GM21423 (cell line): Measurements from ENCODE around the gene MRPL2.
"Not testable (repeated sequence)": the region's sequence is repeated elsewhere in the genome, so short reads cannot be mapped to it uniquely, and the experiment has no call there.

ENCODE experiments used
- ATAC-seq: cut with Tn5 transposase; IDR thresholded peaks from one replicate; pipeline ENCODE4 v1.9.1; 2021; ENCODE audit warnings: mild to moderate bottlenecking, moderate library complexity; ENCODE audit not compliant: unreplicated experiment

The MRPL2 gene

GRCh38 chr6:43082806-43083655, 23.8 kb upstream of the MRPL2 start:
- no peak for ATAC-seq

DNA sequence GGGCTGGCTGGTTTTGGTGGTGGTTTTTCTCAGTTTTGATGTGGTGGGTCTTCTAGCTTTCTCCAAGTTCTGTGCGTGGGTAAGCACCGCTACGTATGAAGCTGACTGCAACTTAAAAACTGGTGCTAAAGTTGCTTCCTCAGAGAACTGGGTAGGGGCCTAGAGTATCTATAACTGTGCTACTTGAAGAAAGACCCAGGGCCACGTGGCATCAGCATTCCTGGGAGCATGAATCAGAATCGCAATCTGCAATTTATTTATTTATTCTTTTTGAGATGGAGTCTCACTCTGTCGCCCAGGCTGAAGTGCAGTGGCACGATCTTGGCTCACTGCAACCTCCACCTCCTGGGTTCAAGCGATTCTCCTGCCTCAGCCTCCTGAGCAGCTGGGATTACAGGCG, 22.7 kb upstream of the MRPL2 start:
- not testable (repeated sequence) for ATAC-seq

GRCh38 chr6:43081043-43081442, 21.8 kb upstream of the MRPL2 start:
- ATAC-seq: no peak

GRCh38 chr6:43078691-43079090, 19.5 kb upstream of the MRPL2 start:
- no peak for ATAC-seq

DNA sequence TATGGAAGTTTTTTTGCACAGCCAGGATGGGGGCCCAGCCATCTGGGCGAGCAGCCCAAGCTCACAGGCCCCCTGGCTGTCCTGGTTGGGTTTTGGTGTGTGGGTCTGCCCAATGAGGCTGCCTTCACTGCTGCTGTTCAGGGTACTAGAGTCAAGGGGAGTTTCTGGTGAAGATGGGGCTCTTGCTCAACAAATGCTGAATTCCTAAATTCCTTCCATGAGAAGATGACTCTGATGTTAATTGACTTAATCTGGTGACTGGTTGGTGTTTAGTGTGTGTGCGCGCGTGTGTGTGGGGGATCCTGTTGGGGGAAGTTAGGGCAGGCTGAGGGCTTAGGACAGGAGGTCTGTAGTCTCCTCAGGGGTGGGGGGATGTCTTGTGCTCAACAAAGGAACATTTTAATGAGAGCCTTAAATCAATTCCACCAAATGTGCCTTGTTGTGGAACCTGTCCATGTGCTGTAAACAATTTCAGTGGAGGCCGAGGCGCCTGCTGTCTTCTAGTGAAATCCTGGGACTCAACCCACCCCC, 18.8 kb upstream of the MRPL2 start:
- no peak for ATAC-seq

GRCh38 chr6:43077333-43077809, 18.1 kb upstream of the MRPL2 start:
- no peak for ATAC-seq

DNA sequence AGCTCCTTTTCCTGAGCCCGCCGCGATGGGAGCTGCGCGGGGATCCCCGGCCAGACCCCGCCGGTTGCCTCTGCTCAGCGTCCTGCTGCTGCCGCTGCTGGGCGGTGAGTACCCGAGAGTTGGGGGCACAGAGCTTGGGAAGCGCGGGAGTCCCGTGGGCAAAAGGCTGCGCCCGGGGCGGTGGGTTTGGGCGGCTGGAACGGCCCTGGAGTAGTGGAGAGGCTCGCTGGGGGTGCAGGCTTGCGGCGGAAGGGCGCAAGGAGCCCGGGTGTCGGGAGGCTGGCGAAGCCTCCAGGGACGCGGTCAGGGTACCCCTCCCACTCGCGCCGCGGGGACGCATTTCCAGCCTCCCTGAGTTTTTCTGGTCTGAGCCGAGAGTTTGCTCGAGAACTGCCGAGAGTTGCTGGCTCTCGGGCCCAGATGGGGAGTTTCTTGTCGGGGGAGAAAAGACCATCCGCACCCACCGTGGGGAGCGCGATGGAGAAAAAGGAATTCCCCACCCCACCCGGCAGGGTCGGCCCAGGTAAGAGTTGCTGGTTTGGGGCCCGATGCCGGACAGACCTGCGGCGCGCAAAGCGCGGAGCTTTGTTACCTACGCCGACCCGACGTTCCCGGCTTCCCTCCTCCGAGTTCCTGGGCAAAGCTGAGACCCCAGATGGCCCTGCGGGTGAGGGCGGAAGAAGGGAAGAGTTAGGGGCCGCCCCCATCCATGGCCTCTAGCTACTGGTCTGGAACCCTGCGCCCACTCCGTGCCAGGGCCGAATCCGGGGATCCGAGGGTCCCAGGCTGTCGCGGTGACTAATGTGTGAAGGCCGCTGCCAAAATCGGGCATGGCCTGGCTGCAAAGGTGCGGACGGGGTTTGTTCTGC, 17.5 kb upstream of the MRPL2 start:
- ATAC-seq: no peak

GRCh38 chr6:43075670-43076463, 16.6 kb upstream of the MRPL2 start, which contains the start of gene PTK7:
PTK7 (plus strand) TSS chr6:43076314; CDS start chr6:43076489, 175 bp downstream.
- no peak for ATAC-seq

GRCh38 chr6:43074847-43075669, 15.8 kb upstream of the MRPL2 start:
- ATAC-seq: no peak

- ATAC-seq: no peak
Measured at GRCh38 chr6:43070028-43070632, 10.9 kb upstream of the MRPL2 start.

- ATAC-seq: no peak
Measured at GRCh38 chr6:43062818-43063217, 3.6 kb upstream of the MRPL2 start.

DNA sequence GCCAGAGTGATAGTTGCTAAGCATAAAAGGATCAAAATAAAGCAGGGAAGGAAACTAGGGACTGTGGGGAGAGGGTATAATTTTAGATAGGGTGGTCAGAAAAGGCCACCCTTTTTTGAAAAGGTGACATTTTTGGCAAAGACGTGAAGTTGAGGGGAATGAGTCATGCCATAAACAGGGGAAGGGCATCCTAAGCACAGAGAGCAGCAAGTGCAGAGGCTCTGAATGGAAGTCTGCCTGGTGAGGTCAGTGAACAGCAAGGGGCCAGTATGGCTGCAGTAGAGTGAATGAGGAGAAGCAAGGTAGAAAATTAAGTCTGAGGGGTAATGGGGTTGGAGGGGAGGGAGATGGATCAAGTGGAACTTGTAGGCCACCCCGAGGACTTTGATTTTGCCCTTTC, 2.6 kb upstream of the MRPL2 start:
- no peak for ATAC-seq

DNA sequence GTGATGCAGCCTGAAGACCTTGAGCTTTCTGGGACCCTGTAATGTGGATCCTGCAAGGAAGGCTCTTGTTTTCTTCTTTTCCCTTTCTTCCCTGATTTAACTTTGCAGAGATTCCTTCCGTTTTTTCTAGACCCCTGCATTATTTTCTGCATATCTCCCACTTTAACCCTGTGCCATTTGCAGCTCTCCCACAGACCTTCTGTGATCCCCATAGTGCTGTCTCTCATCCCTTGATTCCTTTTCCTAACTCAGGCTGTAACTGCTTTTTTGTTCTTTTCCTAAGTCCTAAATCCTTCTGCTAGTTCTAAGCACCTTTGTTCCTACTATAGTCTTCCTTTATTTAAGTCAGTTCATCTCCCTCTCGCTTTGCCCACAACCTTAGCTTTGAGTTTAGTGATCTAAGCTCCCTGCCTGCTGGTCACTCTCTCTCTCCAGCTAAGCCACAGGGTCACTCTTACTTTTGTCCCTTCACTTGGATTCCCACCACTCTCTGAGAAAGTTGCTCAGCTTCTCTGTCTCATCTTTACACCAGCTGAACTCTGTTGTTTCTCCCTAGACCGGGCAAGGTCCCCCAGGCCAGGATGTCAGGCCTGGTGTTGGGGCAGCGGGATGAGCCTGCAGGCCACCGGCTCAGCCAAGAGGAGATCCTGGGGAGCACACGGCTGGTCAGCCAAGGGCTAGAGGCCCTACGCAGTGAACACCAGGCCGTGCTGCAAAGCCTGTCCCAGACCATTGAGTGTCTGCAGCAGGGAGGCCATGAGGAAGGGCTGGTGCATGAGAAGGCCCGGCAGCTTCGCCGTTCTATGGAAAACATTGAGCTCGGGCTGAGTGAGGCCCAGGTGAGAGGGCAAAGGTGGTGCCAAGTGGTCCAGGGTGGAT, 1.8 kb upstream of the MRPL2 start:
- ATAC-seq: no peak

DNA sequence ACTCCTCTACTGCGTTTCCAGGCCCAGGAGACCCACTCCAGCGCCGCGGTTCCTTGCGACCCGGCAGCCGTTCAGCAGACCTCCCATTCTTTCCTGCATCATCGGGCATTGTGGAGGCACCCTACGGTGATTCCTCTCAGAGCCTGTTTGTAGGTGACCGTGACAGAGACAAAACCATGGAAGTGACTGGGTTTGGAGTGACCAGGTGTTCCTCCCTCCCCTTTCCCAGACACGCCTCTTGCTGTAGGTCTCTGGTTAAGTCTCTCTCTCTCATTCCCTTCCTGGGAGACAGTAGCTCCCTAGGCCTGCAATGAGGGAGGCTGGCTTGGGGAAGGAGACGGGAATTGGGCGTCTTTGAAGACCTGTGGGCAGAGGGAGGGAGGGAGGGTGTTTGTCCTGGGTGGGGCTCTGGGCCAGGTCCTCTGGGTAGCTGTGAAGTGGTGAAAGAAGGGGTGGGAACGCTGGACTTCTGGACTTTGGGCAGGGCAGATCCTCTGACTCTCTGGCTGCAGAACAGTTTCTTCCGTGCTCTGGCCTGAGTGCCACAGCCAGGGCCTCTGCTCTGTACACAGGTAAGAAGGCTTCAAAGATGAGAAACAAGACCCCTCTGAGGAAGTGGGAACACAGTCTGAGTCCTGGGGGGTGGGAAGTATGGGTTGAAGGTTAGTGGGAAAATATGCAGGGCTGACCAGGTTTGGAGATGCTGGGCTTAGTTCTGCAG, 960 bp upstream of the MRPL2 start:
- ATAC-seq: no peak

DNA sequence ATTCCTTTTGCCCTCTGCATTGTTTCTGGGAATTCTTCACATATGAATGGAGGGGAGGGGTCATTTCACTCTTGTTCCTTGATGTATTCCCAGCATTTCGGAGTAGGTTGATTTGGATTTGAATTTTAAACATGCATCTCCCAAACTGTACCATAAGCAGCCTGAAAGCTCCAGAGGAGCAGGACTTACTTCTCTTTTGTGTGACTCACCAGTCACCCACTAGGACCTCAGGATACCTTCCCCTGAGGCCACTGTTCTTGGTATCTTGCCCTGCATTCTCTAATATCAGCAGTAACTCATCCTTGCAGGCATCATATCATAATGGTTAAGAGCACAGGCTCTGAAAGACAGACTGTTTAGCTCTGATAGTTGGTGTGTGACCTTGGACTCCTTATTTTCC, 703 bp downstream of the MRPL2 start:
- no peak for ATAC-seq

DNA sequence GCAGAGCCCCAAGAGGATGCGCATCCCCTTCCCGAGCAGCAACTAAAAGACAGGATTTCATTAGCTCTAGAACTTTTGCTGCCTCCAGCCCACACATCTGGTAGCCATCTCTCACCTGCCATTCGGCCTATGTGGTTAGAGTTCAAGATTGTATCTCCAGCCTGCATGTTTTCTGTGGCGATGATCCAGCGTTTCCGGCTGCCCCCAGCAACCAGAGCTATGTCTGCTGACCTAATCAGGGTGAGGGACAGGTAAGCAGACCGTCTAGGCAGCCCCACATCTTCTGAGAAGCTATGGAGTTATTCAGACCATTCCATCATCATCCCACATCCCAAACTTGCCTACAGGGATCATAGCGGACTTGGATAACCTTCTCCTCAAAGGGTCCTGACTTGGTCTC, 3.3 kb downstream of the MRPL2 start:
- no peak for ATAC-seq

GRCh38 chr6:43054206-43054943, 4.9 kb downstream of the MRPL2 start:
- ATAC-seq: no peak
